Activated T-cell treated with anti-CD3 and anti-CD28 coated beads, Interleukin-2, amount 50 U/mL, for 1 hour (primary cell): ENCODE measurements around the gene CX3CL1.
"Not testable (repeated sequence)": the region's sequence is repeated elsewhere in the genome, so short reads cannot be mapped to it uniquely, and the experiment has no call there.

Experiments used
- DNase-seq: peaks from one replicate; pipeline ENCODE4 v3.0.0-alpha.2; 2020

CX3CL1 gene

GRCh38 chr16:57372372-57373116 is at the start of gene CX3CL1:
Gene CX3CL1, plus strand, starts transcription at chr16:57372490. Its CDS starts 79 bp downstream, at chr16:57372569.
- no peak for DNase-seq

GRCh38 chr16:57324749-57325148 is 47.5 kb upstream of the CX3CL1 start:
- DNase-seq, result no peak

- no peak for DNase-seq
Observed at GRCh38 chr16:57325458-57325857, 46.8 kb upstream of the CX3CL1 start.

GRCh38 chr16:57329718-57330327 is 42.5 kb upstream of the CX3CL1 start:
- DNase-seq, result no peak

- DNase-seq, result no peak
Observed at GRCh38 chr16:57331355-57331754, 40.9 kb upstream of the CX3CL1 start.

- no peak for DNase-seq
Observed at GRCh38 chr16:57333402-57333801, 38.9 kb upstream of the CX3CL1 start.

GRCh38 chr16:57335366-57335765 is 36.9 kb upstream of the CX3CL1 start:
- no peak for DNase-seq

- DNase-seq, result no peak
Observed at GRCh38 chr16:57341062-57341440, 31.2 kb upstream of the CX3CL1 start.

GRCh38 chr16:57341441-57342303 is 30.6 kb upstream of the CX3CL1 start:
- no peak for DNase-seq

- DNase-seq, result not testable (repeated sequence)
Observed at GRCh38 chr16:57342606-57343005, 29.7 kb upstream of the CX3CL1 start.

- DNase-seq, result no peak
Observed at GRCh38 chr16:57343221-57343620, 29.1 kb upstream of the CX3CL1 start.

- DNase-seq, result not testable (repeated sequence)
Observed at GRCh38 chr16:57344094-57344493, 28.2 kb upstream of the CX3CL1 start.

- DNase-seq, result no peak
Observed at GRCh38 chr16:57345021-57345420, 27.3 kb upstream of the CX3CL1 start.

- DNase-seq, result no peak
Observed at GRCh38 chr16:57345666-57346204, 26.6 kb upstream of the CX3CL1 start.

- DNase-seq, result no peak
Observed at GRCh38 chr16:57347858-57348257, 24.4 kb upstream of the CX3CL1 start.

- no peak for DNase-seq
Observed at GRCh38 chr16:57348327-57348726, 24.0 kb upstream of the CX3CL1 start.

- DNase-seq, result no peak
Observed at GRCh38 chr16:57349212-57350031, 22.9 kb upstream of the CX3CL1 start.

GRCh38 chr16:57352636-57353047 is 19.6 kb upstream of the CX3CL1 start:
- DNase-seq, result no peak

- no peak for DNase-seq
Observed at GRCh38 chr16:57354311-57354710, 18.0 kb upstream of the CX3CL1 start.

GRCh38 chr16:57355898-57356414 is 16.3 kb upstream of the CX3CL1 start:
- DNase-seq, result no peak

- no peak for DNase-seq
Observed at GRCh38 chr16:57356547-57356946, 15.7 kb upstream of the CX3CL1 start.
